ENCODE data around the gene WFDC2. TPM values are rescaled to one million over a fixed set of nuclear protein-coding genes. Genes with fewer than 3 reads are reported as not detected.

The WFDC2 gene
- total RNA-seq = not detected in 2 replicates

GRCh38 chr20:45469336-45470261, at the start of gene WFDC2:
Gene WFDC2 (plus strand): TSS chr20:45469753. CDS start chr20:45469782, 29 bp downstream.

GRCh38 chr20:45515147-45515913, 45.8 kb downstream of the WFDC2 start, which contains the start of gene SPINT3:
Gene SPINT3 (minus strand): TSS chr20:45515622. CDS start chr20:45515608, 14 bp downstream.

Other genes starting within 250 kb of the WFDC2 start
- not detected in 2 replicates for gene SEMG2, start 248.4 kb upstream of the WFDC2 start, total RNA-seq
- gene SLPI, start 215.2 kb upstream of the WFDC2 start, total RNA-seq = 1.1 and 2.8 TPM in 2 replicates
- not detected in 2 replicates for gene RBPJL, start 162.9 kb upstream of the WFDC2 start, total RNA-seq
- gene MATN4, start 161.5 kb upstream of the WFDC2 start, total RNA-seq = 0.17 TPM in 1 of 2 replicates, not detected in the other
- gene SDC4, start 121.3 kb upstream of the WFDC2 start, total RNA-seq = 78.1 and 98.7 TPM in 2 replicates
- 15.8 and 34.5 TPM in 2 replicates for gene SYS1, start 106.6 kb upstream of the WFDC2 start, total RNA-seq
- 0.09 TPM in 1 of 2 replicates, not detected in the other for gene TP53TG5, start 91.4 kb upstream of the WFDC2 start, total RNA-seq
- 0.34 and 0.63 TPM in 2 replicates for gene DBNDD2, start 61.5 kb upstream of the WFDC2 start, total RNA-seq
- 17.5 and 29.5 TPM in 2 replicates for gene PIGT, start 53.6 kb upstream of the WFDC2 start, total RNA-seq
- gene SPINT3, start 45.9 kb downstream of the WFDC2 start, total RNA-seq = not detected in 2 replicates
- not detected in 2 replicates for gene WFDC6, start 69.7 kb downstream of the WFDC2 start, total RNA-seq
- not detected in 2 replicates for gene EPPIN, start 77.6 kb downstream of the WFDC2 start, total RNA-seq
- gene WFDC8, start 109.5 kb downstream of the WFDC2 start, total RNA-seq = not detected in 2 replicates
- gene WFDC10A, start 160.0 kb downstream of the WFDC2 start, total RNA-seq = not detected in 2 replicates
- gene WFDC9, start 161.5 kb downstream of the WFDC2 start, total RNA-seq = not detected in 2 replicates
- gene WFDC11, start 200.5 kb downstream of the WFDC2 start, total RNA-seq = not detected in 2 replicates
- gene WFDC13, start 232.3 kb downstream of the WFDC2 start, total RNA-seq = not detected in 2 replicates
- 0.26 TPM in 1 of 2 replicates, not detected in the other for gene WFDC10B, start 235.3 kb downstream of the WFDC2 start, total RNA-seq

Data from bronchial smooth muscle cell (primary cell).